Measurements from ENCODE around the gene DERL3.

The DERL3 gene

GRCh38 chr22:23829845-23830372 is 8.9 kb downstream of the DERL3 start:
- no peak for DNase-seq

GRCh38 chr22:23828800-23829680 is 9.8 kb downstream of the DERL3 start:
- DNase-seq, result no peak

GRCh38 chr22:23827351-23827995 is 11.3 kb downstream of the DERL3 start:
- DNase-seq, result no peak

DNA sequence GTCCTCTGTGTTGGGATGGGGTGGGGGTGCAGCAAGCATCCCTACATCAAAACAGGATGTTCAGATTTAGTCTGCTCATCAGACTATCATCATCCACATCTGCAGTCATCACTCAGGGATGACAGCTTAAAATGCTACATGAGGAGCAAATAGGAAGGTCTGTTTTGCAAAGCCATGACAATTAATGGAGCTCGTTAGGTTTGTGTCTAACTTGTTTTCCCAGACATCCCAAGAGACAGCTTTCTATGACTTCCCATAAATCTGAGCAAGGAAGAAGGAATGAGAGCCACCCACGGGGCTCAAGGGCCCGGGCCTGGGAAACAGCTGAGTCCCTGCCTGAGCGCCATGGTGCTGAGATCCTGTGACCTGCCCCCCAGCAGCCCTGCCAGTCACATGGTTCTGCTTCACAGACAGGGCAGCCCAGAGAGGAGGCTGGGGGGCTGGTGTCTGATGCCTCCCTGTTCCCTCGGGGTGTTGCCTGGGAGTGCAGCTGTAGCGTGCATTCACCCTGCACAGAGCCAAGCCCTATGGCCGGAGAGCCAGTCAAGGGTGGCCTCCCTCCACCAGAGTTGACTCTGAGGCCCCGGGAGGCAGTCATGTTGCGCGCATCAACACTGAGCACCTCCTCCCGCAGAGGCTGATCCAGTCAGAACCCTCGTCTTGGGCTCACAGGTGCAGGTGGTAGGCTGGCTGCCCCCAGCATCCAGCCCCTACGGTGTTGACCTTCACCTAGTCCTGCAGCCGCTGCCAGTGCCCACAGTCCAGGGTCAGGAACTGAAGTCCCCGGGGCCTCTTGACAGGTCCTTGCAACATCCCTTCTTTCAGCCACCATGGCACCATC is 12.1 kb downstream of the DERL3 start:
- DNase-seq, result no peak

- no peak for DNase-seq
These were observed 13.4 kb downstream of the DERL3 start for GRCh38 chr22:23825246-23825905.

- no peak for DNase-seq
These were observed 14.1 kb downstream of the DERL3 start for GRCh38 chr22:23824476-23825245.

DNA sequence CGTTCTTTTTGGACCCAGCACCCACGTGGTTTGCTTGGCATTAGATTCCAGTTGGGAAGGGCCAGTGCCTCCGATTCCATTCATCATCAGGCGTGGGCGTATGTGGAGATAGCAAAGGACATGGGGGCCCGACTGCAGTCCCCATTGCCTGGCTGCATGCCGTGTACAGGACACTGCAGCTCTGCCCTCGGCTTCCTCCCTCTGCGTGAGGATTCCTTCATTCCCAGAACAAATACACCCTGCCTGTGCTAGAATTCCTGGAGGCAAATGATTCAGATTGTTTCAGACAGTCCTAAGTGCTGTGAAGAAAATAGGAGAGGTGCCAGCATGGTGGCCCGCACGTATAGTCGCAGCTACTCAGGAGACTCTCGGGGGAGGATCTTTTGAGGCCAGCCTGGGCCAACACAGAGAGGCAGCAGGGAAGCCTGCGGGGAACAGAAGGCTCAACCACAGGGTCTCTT is 15.4 kb downstream of the DERL3 start:
- no peak for DNase-seq

- no peak for DNase-seq
These were observed 16.6 kb downstream of the DERL3 start for GRCh38 chr22:23822101-23822671.

DNA sequence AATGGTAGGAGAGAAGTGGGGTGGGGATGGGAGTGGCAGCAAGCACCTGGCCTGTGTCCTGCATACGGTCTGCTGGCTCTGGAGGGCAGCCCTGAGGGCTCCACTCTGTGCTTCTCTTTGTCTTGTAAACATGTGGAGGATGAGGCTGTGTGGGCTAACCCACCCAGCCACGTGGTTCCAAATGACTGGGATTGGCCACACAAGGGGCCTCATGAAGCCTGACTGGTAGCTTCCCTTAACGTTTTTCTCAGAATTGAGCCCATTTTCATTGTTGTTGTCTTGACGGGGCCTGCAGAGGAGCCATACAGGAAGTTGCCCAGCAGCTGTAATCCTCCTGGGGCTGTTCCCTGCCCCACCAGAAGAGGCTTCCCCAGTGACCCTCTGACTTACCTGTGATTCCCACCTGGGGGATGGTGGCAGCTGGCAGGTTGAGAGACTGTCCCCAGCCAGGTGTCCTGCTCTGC is 18.0 kb downstream of the DERL3 start:
- DNase-seq, result no peak

DNA sequence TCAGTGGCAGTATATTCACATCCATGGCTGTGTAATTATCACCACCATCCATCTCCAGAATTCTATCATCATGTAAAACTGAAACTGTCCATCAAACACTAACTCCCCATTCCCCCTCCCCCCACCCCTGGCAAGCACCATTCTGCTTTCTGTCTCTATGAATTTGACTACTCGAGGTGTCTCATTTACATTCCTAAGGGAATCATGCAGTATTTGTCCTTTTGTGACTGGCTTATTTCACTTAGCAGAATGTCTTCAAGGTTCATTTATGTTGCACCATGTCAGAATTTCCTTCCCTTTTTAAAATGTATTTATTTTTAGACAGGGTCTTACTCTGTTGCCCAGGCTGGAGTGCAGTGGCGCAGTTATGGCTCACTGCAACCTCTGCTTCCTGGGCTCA is 20.3 kb downstream of the DERL3 start:
- no peak for DNase-seq

DNA sequence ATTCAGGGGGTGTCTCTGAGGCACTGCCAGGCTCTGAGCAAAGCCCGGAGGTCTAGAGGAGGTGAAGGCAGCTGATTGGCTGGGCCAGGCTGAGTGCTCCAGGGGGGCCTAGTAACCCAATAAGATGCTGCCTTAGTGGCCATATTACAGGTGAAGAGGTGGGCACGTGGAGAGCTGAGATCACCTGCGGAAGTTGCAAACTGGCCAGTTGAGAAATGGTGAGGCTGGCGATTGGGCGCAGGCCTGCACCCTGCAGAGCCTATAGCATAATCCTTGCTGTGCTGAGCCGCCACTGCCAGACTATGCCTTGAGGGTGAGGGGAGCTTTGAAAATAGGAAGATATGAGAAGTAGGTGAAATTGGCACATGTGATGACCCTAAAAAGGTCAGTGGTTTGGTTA is 21.7 kb downstream of the DERL3 start:
- DNase-seq, result no peak

- DNase-seq, result peak in 1 of 2 donors; percentile 15
These were observed 22.4 kb downstream of the DERL3 start for GRCh38 chr22:23816156-23816976.

- no peak for DNase-seq
These were observed 23.2 kb downstream of the DERL3 start for GRCh38 chr22:23815541-23816155.

DNA sequence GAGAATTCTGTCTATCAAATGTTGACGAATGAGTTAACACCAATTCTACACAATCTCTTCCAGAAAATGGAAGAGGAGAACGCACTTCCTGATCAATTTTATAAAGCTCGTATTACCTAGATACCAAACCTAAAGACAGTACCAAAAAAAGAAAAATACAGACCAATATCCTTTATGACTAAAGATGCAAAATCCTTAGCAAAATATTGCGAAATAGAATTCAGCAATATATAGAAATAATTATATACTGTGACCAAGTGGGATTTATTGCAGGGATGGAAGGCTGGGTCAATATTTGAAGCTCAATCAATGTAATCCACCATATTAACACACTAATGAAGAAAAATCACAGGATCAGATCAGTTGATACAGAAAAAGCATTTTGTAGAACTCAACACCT is 26.4 kb downstream of the DERL3 start:
- DNase-seq, result no peak

DNA sequence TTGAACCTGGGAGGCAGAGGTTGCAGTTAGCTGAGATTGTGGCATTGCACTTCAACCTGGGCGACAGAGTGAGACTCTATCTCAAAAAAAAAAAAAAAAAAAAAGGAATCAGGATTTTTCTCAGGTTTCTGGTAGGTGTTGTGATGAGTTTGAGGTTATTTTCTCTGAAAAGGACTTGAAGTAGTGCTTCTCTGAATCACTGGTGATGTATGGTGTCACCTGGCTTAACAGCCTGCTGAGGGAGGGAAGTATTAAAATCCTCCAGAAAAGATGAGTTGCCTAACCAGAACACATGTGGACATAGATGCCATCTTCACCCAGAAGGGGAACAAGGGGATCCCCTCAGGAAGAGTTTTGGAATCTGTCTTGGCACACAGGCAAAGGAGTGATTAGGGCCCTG is 32.0 kb downstream of the DERL3 start:
- DNase-seq, result no peak

DNA sequence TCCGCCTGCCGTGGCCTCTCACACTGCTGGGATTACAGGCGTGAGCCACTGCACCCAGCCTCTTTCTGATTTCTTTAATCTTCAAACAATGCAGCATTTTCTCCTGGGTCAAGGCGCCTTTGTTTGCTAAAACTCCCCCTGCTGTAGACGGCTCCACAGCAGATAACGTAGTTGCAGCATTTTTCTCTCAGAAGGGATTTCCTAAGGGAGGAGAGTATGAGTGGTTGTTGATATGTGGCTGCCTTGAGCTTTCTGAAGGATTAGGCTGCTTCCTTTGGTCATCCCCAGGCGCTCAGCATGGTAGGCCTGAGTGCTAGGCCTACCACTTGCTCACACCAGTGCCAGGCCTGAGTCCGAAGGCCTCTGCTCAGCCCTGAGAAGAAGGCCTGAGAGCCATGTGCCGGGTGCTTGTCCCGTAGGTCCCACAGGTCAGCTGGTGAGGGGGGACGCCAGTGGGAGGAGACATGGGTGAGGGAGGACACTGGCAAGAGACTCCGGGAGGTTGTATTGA is 34.0 kb downstream of the DERL3 start:
- peak in 1 of 2 donors; percentile 47 for DNase-seq

- no peak for DNase-seq
These were observed 35.6 kb downstream of the DERL3 start for GRCh38 chr22:23803001-23803819.

GRCh38 chr22:23801886-23802377 is 36.9 kb downstream of the DERL3 start:
- no peak for DNase-seq
